Small intestine (tissue), 7 donors: Measurements from ENCODE around the gene HDAC4. TPM values are rescaled to one million over a fixed set of nuclear protein-coding genes. Genes with fewer than 3 reads are reported as not detected.

ENCODE experiments used
- DNase-seq, 2 donors: peaks; one replicate each; pipeline versions ENCODE4 v3.0.0 to v3.0.0-alpha.2; 2013
- FAIRE-seq: peaks from 2 replicates; lab custom pipeline; 2012; peaks lifted over from hg19 to GRCh38; lab: Jason Lieb, UNC
- H3K27ac ChIP-seq, 3 donors: one replicate each; pipeline ENCODE4 v1.5.1; 2013; ENCODE audit warnings: low read length in 2 of 3, mild to moderate bottlenecking in 2 of 3, control low read depth in 1 of 3, inconsistent platforms in 1 of 3, low read depth in 1 of 3, moderate library complexity in 1 of 3
- H3K27me3 ChIP-seq, 3 donors: one replicate each; pipeline ENCODE4 v1.6.1; 2013; ENCODE audit warnings: low read length in 3 of 3, inconsistent platforms in 1 of 3; ENCODE audit not compliant: control insufficient read depth in 3 of 3, insufficient read depth in 3 of 3
- H3K36me3 ChIP-seq, 3 donors: one replicate each; pipeline ENCODE4 v1.6.1; 2013; ENCODE audit warnings: low read length in 3 of 3, inconsistent platforms in 1 of 3, low read depth in 1 of 3, mild to moderate bottlenecking in 1 of 3, moderate library complexity in 1 of 3; ENCODE audit not compliant: control insufficient read depth in 3 of 3, insufficient read depth in 2 of 3
- H3K4me1 ChIP-seq, 3 donors: one replicate each; pipeline ENCODE4 v1.6.1; 2013; ENCODE audit warnings: low read length in 2 of 3, inconsistent platforms in 1 of 3, low read depth in 1 of 3, mild to moderate bottlenecking in 1 of 3, moderate library complexity in 1 of 3; ENCODE audit not compliant: control insufficient read depth in 3 of 3, insufficient read depth in 2 of 3
- H3K4me3 ChIP-seq, 3 donors: one replicate each; pipeline ENCODE4 v1.5.1; 2013; ENCODE audit warnings: low read length in 3 of 3, control low read depth in 1 of 3, inconsistent platforms in 1 of 3, low read depth in 1 of 3, mild to moderate bottlenecking in 1 of 3, moderate library complexity in 1 of 3
- H3K9me3 ChIP-seq, 2 donors: one replicate each; pipeline ENCODE4 v1.6.1; 2013; ENCODE audit warnings: low read depth in 1 of 2, low read length in 1 of 2; ENCODE audit not compliant: control insufficient read depth in 2 of 2, insufficient read depth in 1 of 2
- WGBS, 3 donors: extraction: QIAGEN DNeasy Blood & Tissue Kit; methylation state at CpG; one replicate each; pipeline ENCODE4 v1.1.7; 2013; 5-methylcytosine and 5-hydroxymethylcytosine counted together
- polyA plus RNA-seq, 4 donors: library from polyadenylated mRNA; stranded (reverse) in 3 of 4; unstranded in 1 of 4; fragments of 200-250 nt in 3 of 4; fragments of 120-200 nt in 1 of 4; gene quantifications; one replicate each; pipeline versions ENCODE4 v1.2.1 to v1.2.3, GENCODE V29; 2013
- donor health status: healthy with polysubstance abuse.
- donor health status: control.
- donor health status: control.
- donor health status: Bipolar disorder and iron deficiency.
- donor health status: healthy.

The HDAC4 gene
- polyA plus RNA-seq, 4 donors = 3.1 to 11.3 (median 5.9) TPM

DNA sequence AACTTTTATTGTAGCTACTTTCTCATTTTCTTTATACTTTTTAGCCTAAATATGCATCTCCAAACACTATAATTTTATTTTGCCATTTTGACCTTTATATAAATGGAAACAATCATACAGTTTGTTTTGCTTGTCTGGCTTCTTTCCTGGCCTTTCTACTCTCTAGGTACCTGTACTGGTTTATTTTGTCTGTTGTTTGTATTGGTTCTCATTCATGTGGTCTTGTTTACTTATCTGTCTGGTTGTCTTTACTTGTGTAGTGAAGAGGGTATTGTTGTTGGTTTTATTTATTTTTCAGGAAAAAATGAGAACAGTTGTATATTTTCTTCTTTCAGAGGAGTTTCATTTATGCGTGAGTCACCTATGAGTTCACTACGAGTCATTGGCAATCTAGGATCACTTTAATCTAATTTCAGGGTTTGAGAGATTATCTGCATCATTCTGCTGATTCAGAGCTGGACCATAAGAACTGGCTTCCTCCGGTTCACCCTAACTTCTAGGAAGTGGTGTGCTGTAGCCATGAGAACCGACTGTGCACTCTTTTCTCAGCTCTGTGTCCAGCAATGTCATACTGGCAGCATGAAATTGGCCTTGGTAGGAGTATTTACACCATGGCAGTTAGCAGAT is 33.1 kb upstream of the HDAC4 start:
- no peak for DNase-seq
- Histone ChIP-seq H3K27ac (no peak overlapping the region), H3K27me3 (peaks cover 0 to 5% (median 2%) of the 10 kb centered on the region in 3 donors), H3K4me1 (no peaks in the 10 kb centered on the region), H3K4me3 (no peak overlapping the region), H3K36me3 (no peaks in the 10 kb centered on the region), H3K9me3 (peaks cover 0 to 6% of the 10 kb centered on the region in 2 donors)
- no peak for FAIRE-seq
- 68 to 82% (median 69%) methylated on average over 4 of the region's 4 CpGs for WGBS, 3 donors

DNA sequence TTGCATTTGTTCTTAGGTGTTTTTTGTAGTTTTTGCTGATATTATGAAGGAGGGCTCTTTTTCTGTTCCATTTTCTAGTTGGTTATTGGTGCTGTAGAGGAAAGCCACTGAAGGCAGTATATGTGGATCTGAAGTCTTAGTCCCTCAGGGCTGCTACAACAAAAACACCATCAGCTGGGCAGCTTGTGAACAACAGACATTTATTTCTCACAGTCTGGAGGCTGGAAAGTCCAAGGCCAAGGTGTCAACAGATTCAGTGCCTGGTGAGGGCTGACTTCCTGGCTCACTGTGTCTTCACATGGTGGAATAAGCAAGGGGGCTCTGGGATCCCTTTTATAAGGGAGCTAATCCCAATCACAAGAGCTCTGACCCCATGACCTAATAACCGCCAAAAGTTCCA is 31.4 kb upstream of the HDAC4 start:
- Histone ChIP-seq H3K27ac (no peak overlapping the region), H3K36me3 (no peaks in the 10 kb centered on the region), H3K9me3 (peaks cover 0 to 6% of the 10 kb centered on the region in 2 donors), H3K27me3 (peaks cover 0 to 2% (median 0%) of the 10 kb centered on the region in 3 donors), H3K4me3 (no peak overlapping the region), H3K4me1 (no peaks in the 10 kb centered on the region)
- DNase-seq (no peak), FAIRE-seq (no peak)
- WGBS, 3 donors = 91 to 100% (median 92%) methylated on average over 1 of the region's 1 CpG

DNA sequence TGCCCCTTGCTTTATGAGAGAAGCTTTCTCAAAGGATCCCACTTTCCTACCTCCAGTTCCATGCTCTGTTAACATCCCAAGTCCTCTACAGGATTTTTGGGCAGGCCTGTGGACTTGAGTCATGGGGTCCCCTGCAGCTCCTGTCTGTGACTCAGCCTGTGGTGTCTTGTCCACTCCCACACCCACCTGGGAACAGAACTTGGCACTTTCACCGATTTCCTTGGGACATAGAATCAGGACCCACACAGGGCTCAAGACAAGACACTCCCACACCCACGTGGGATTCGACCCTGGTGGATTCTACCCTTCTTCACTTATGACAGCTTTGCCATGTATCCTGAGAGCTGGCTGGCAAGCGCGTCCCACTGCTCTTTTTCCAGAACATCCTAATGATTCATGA is 30.7 kb upstream of the HDAC4 start:
- Histone ChIP-seq H3K4me3 (no peak overlapping the region), H3K27ac (no peak overlapping the region), H3K36me3 (no peaks in the 10 kb centered on the region), H3K4me1 (no peaks in the 10 kb centered on the region), H3K27me3 (peaks cover 0 to 2% (median 0%) of the 10 kb centered on the region in 3 donors), H3K9me3 (peaks cover 0 to 6% of the 10 kb centered on the region in 2 donors)
- 71 to 86% (median 79%) methylated on average over 5 of the region's 5 CpGs for WGBS, 3 donors
- DNase-seq = no peak
- no peak for FAIRE-seq

DNA sequence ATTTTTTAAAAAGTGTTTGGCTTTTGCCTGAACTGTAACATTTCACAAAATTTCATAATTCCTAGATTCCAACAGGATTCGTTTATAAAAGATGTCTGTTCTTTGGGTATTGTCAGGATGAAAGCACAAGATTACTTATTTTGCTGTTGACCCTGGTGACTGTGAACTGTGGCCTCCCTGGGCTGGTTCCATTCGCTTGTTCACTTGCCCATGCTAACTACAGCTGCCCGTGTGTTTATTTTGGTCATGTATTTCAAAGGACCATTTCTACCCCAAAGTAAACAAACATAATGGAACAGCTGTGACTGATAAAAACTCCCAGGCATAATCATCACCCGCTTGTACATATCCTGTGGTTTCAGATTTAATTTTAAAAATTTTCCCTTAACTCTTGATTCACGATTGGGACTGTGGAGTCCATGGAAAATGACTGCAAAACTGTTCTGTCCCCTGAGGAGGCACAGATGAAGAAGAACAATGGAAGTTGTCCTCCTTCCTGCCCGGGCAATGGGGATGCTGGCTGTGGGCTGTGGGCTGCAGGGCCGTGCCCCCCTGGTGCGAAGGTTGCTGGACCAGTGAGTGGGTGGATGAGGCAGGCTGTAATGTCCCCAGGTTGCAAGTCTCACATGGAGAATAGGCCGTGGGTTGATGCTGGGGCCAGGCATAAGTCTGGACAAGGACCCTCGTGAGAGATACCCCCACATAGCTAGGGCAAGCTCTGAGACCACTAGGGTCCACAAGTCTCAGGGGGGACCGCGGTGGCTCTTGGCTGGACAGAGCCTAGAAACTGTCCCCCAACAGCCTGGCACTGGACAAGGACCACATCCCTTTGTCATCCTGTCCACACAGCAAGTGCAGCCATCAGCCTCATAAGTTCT is 28.9 kb upstream of the HDAC4 start:
- no peaks in the 10 kb centered on the region for H3K36me3 ChIP-seq
- DNase-seq = no peak
- no peaks in the 10 kb centered on the region for H3K4me1 ChIP-seq
- no peak overlapping the region for H3K4me3 ChIP-seq
- peaks cover 0 to 5% (median 0%) of the 10 kb centered on the region in 3 donors for H3K27me3 ChIP-seq
- no peak for FAIRE-seq
- no peak overlapping the region for H3K27ac ChIP-seq
- WGBS, 3 donors = 64 to 72% (median 67%) methylated on average over 12 of the region's 12 CpGs
- peaks cover 0 to 6% of the 10 kb centered on the region in 2 donors for H3K9me3 ChIP-seq

DNA sequence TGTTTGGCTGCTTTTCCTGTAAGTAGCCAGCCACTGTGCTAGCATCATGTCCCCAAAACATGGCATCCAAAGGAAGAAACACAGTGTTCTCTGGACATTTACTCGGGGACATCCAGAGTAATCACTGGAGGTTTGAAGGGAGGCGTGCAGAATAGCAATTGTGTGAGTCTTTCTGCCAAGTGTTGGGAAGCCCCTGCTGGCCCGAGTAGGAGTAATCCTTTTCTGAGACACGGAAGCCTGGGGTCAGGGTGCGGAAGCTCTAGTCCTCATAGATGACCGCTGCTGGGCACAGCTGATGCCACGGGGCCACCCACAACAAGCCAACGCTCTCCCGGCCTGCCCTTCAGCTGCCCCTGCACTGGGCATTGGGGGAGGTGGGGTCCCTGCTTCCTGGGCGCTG is 24.8 kb upstream of the HDAC4 start:
- no peak overlapping the region for H3K4me3 ChIP-seq
- 83 to 90% (median 84%) methylated on average over 10 of the region's 10 CpGs for WGBS, 3 donors
- FAIRE-seq = no peak
- no peak overlapping the region for H3K27ac ChIP-seq
- peaks cover 0 to 5% (median 0%) of the 10 kb centered on the region in 3 donors for H3K27me3 ChIP-seq
- no peaks in the 10 kb centered on the region for H3K36me3 ChIP-seq
- no peaks in the 10 kb centered on the region for H3K9me3 ChIP-seq
- no peaks in the 10 kb centered on the region for H3K4me1 ChIP-seq
- DNase-seq = no peak

DNA sequence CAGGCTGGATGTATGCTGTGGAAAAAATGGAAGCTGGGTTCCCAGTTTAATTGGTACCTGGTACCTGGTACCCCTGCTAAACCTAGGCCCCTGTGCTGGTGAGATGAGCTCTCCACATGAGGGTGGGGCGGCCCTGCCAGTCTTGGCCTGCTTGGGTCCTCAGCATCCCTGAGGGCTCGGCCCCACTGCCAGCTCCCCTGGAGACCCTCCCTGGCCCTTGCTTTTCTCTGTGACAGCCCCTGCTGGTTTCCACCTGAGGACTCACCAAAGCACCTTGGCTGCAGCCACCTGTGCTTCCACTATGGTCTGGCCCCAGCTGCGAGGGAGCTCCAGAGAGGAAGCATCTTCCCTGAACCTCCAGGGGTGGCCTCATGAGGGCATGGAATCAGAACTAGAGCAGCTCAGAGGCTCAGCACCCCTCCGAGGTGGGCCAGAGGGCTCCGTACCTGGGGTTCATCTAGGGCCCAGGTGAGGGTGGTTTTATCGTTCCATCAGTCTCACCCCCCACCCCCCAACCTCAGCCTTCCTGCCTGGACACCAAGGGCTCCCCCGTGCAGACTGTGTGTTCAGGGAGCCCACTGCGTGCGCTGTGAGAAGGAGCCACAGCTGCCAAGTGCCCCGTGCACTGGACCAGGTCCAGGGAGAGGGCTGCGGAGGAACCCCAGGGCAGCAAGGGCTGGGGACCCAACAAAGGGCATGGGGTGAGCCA is 23.7 kb upstream of the HDAC4 start:
- Histone ChIP-seq H3K27me3 (peaks cover 0 to 5% (median 0%) of the 10 kb centered on the region in 3 donors), H3K4me3 (no peak overlapping the region), H3K27ac (no peak overlapping the region), H3K9me3 (no peaks in the 10 kb centered on the region), H3K36me3 (no peaks in the 10 kb centered on the region), H3K4me1 (no peaks in the 10 kb centered on the region)
- 81 to 86% (median 85%) methylated on average over 11 of the region's 11 CpGs for WGBS, 3 donors
- FAIRE-seq (no peak), DNase-seq (no peak)

DNA sequence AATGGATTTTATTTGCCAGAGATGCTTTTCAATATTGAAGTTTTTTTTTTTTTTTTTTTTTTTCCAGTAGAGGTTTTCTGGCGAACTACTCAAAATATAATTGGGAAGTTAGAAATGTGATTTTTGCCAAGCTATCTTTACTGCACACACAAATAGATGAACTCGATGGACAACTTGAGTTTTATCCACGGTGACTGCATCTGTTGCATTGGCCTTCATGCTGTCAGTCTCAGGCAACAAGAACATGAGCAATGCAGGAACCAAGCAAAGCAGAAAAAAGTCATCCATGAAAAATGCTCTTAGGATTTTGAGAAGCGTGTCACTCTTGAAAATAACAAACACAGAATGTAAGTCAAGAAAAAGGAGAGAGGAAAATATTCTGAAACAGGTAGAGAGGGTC is 22.7 kb upstream of the HDAC4 start:
- H3K4me3 ChIP-seq = no peak overlapping the region
- H3K27ac ChIP-seq = no peak overlapping the region
- no peaks in the 10 kb centered on the region for H3K9me3 ChIP-seq
- no peak for DNase-seq
- H3K27me3 ChIP-seq = peaks cover 0 to 5% (median 0%) of the 10 kb centered on the region in 3 donors
- H3K4me1 ChIP-seq = no peaks in the 10 kb centered on the region
- FAIRE-seq = no peak
- WGBS, 3 donors = 86 to 93% (median 90%) methylated on average over 4 of the region's 4 CpGs
- no peaks in the 10 kb centered on the region for H3K36me3 ChIP-seq

DNA sequence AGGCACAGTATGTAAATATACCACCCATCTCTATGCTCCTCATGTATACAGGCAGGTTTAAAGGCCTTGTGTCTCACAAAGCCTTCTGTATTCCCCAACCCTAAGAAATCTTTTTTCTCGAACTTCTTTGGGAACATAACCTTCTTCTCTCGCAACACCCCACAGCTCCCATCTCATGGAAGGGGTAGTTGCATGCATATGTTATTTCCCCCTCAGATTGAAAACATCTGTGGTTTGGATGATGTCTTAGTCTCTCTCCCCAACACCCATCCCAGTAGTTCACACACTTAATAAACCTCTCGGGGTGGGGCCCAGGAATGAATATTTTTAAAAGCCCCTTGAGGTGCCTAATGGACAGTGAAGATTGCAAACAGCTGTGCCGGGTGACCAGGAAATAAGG is 21.0 kb upstream of the HDAC4 start:
- no peak for FAIRE-seq

More for the DNA sequence above, 21.0 kb upstream of the HDAC4 start:
- Histone ChIP-seq H3K27me3 (peaks cover 0 to 8% (median 0%) of the 10 kb centered on the region in 3 donors), H3K27ac (no peak overlapping the region), H3K4me3 (no peak overlapping the region), H3K4me1 (no peaks in the 10 kb centered on the region), H3K9me3 (no peaks in the 10 kb centered on the region), H3K36me3 (no peaks in the 10 kb centered on the region)
- 73 to 84% (median 77%) methylated on average over 4 of the region's 4 CpGs for WGBS, 3 donors
- no peak for DNase-seq
